ENCODE data around the gene A2ML1. TPM values are rescaled to one million over a fixed set of nuclear protein-coding genes. Genes with fewer than 3 reads are reported as not detected.
"Not testable (repeated sequence)": the region's sequence is repeated elsewhere in the genome, so short reads cannot be mapped to it uniquely, and the experiment has no call there.

The A2ML1 gene
- 1.2 TPM for total RNA-seq

DNA sequence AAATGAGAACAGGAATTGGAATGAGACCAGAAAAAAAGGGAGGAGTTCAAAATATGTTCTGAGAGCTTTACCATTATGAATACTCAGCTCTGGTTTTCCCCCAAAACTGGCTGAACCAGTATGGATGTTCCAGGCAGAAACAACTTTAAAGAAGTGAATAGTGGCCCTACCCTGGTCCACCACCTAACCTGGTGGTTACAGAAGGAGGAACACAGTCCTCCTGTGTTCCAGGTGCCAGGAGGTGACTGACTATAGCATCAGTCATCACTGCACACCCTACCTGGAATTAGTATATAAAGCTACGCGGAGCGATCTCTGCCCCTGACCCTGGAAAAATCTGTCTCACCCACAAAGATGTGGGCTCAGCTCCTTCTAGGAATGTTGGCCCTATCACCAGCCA, at the start of gene A2ML1:
Gene A2ML1, plus strand, starts transcription at position 324 of the 400 bp plus-strand sequence. Its CDS starts 31 bp downstream, at position 355.
- no peak for DNase-seq

DNA sequence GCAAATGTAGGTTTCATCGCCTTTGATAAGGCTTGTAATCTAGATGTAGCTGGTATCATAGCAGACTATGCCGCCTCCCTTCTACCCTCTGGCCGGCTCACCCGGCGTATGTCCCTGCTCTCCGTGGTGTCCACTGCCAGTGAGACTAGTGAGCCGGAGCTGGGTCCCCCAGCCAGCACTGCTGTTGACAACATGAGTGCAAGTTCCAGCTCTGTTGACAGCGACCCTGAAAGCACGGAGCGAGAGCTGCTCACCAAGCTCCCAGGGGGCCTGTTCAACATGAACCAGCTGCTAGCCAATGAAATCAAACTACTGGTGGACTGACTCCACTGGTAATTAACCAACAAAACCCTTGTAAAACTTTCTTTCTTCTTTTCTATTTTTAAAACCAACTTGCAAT, 49.0 kb upstream of the A2ML1 start:
- no peak for DNase-seq

DNA sequence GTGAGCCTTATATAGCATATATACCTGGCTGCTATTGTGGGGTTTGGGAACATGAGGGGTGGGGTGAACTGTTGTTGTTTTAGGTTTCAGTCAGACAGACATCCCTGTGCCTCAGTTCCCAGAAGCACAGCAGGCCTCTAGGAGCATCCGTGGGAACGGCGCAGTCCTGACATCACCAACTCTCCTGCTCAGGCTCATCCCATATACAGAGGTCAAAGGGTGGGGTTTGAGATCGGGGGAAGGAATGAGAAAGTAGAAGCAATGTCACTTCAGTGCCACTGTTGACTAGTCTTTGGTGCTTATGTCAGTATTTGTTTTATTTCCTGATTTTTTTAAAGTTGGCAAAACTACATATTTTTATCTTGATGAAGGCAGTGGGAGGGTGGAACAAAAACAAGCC, 43.1 kb upstream of the A2ML1 start:
- DNase-seq, result no peak

- DNase-seq, result no peak
Measured at GRCh38 chr12:8779862-8780261, 42.6 kb upstream of the A2ML1 start.

DNA sequence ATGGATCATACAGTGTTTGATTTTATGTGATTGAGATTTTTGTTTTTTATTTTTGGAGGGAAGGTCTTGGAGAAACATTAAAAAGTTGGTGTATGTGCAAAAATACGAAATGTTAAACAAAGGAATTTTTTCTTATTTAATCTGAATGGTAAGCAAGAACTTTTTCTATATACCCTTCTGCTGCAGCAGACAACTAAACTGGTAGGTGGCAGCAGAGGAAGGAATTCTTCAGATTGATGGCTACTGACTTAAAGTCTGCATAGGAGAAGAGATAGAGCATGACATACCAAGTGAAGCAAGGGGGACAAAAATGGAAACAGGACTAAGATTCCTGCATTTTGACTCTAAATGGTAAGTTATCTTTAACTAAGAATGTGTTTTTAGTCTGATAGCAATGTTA, 42.0 kb upstream of the A2ML1 start:
- no peak for DNase-seq

GRCh38 chr12:8781381-8782127, 40.9 kb upstream of the A2ML1 start:
- DNase-seq, result no peak

- no peak for DNase-seq
Measured at GRCh38 chr12:8784290-8784888, 38.0 kb upstream of the A2ML1 start.

DNA sequence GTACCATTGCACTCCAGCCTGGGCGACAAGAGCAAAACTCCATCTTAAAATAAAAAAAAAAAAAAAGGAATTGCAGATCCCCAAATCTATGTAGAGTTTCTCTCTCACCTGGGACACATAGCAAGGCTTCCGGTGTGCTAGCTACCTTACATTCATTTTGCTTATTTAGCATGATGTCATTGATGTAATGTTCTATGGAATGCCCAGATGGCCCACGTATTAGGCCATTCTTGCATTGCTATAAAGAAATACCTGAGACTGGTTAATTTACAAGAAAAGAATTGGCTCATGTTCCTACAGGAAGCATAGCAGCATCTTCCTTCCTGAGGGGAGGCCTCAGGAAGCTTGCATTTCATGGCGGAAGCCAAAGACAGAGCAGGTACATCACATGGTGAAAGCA, 36.9 kb upstream of the A2ML1 start:
- DNase-seq, result no peak

- DNase-seq, result not testable (repeated sequence)
Measured at GRCh38 chr12:8787206-8787605, 35.2 kb upstream of the A2ML1 start.

- DNase-seq, result not testable (repeated sequence)
Measured at GRCh38 chr12:8788706-8789105, 33.7 kb upstream of the A2ML1 start.

- DNase-seq, result not testable (repeated sequence)
Measured at GRCh38 chr12:8789341-8790013, 32.9 kb upstream of the A2ML1 start.

DNA sequence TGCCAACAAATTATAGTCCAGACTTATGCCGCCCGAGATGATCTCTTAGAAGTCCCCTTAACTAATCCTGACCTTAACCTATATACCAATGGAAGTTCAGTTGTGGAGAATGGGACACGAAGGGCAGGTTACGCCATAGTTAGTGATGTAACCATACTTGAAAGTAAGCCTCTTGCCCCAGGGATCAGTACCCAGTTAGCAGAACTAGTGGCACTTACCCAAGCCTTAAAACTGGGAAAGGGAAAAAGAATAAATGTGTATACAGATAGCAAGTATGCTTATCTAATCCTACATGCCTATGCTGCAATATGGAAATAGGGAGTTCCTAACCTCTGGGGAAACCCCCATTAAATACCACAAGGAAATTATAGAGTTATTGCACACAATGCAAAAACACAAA, 29.2 kb upstream of the A2ML1 start:
- not testable (repeated sequence) for DNase-seq

DNA sequence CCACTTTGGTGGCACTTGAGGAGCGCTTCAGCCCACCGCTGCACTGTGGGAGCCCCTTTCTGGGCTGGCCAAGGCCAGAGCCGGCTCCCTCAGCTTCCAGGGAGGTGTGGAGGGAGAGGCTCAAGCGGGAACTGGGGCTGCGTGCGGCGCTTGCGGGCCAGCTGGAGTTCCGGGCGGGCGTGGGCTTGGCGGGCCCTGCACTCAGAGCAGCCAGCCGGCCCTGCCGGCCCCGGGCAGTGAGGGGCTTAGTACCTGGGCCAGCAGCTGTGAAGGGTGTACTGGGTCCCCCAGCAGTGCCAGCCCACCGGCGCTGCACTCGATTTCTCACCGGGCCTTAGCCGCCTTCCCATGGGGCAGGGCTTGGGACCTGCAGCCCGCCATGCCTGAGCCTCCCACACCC, 27.8 kb upstream of the A2ML1 start:
- DNase-seq, result not testable (repeated sequence)

DNA sequence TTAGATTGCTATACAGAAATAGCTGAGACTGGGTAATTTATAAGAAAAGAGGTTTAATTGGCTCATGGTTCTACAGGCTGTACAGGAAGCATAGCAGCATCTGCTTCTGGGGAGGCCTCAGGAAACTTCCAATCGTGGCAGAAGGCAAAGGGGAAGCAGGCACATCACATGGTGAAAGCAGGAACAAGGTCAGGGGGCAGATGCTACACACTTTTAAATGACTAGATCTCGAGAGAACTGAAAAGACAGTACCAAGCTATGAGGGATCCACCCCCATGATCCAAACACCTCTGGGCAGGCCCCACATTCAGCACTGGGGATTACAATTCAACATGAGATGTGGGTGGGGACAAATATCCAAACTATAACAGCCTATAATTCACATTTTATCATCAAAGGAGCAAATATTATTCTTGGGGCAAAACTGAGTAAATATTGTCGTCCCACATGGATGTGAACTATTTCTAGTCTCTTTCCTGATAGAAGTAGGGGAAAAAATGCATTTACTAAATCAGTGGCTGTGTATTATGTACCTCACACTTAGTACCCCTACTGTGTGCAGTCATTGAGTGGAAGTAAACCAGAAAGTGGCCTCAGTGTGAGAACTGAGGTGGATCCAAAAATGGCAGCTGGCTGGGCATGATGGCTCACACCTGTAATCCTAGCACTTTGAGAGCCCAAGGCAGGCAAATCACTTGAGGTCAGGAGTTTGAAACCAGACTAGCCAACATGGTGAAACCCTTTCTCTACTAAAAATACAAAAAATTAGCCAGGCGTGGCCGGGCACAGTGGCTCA, 25.4 kb upstream of the A2ML1 start:
- DNase-seq, result no peak

GRCh38 chr12:8801213-8801612, 21.2 kb upstream of the A2ML1 start:
- not testable (repeated sequence) for DNase-seq

DNA sequence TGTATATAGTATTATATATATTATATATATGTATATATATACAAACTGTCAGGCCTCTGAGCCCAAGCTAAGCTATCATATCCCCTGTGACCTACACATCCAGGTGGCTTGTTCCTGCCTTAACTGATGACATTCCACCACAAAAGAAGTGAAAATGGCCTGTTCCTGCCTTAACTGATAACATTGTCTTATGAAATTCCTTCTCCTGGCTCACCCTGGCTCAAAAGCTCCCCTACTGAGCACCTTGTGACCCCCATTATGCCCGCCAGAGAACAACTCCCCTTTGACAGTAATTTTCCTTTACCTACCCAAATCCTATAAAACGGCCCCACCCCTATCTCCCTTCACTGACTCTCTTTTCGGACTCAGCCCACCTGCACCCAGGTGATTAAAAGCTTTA, 17.6 kb upstream of the A2ML1 start:
- DNase-seq, result not testable (repeated sequence)

DNA sequence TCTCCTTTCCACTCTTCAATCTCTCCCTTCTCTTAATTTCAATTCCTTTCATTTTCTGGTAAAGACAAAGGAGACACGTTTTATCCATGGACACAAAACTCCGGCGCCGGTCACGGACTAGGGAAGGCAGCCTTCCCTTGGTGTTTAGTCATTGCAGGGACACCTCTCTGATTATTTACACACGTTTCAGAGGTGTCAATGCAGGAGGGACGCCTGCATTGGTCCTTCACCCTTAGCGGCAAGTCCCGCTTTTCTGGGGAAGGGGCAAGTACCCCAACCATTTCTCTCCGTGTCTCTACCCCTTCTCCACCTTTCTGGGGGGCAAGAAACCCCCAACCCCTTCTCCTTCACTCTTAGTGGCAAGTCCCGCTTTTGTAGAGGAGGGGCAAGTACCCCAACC, 16.9 kb upstream of the A2ML1 start:
- not testable (repeated sequence) for DNase-seq

- DNase-seq, result not testable (repeated sequence)
Measured at GRCh38 chr12:8807084-8807483, 15.3 kb upstream of the A2ML1 start.

GRCh38 chr12:8810112-8810511, 12.3 kb upstream of the A2ML1 start:
- DNase-seq, result not testable (repeated sequence)

GRCh38 chr12:8813572-8814357, 8.7 kb upstream of the A2ML1 start:
- DNase-seq, result no peak

DNA sequence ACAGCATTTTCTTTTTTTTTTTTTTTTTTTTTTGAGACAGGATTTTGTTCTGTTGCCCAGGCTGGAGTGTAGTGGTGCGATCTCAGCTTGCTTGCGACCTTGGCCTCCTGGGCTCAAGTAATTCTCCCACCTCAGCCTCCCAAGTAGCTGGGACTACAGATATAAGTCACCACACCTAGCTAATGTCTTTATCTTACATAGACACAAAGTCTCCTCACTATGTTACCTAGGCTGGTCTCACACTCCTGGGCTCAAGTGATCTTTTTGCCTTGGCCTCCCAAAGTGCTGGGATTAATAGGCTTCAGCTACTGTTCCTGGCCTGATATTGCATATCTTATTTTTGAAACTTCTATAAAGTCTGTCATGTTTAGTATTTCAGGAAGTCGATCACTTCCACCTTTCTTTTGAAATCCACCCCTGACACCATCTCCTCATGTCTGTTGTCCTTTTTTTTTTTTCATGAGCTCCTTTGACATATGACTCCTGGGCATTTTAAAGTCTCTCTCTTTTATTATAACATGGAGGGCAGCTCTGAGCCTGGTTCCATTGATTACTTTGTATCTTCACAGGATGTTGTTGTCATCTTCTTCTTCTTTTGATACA, 5.9 kb upstream of the A2ML1 start:
- DNase-seq, result no peak

Measured in occipital lobe (tissue), 2 donors.